Measurements from ENCODE around the gene PREX1.

The PREX1 gene

GRCh38 chr20:48766205-48766604 is 61.6 kb downstream of the PREX1 start:
- Histone ChIP-seq H3K9ac (ENCODE audit: low read depth, low read length, poor library complexity) (no peak overlapping the region), H2BK5ac (ENCODE audit: low read length) (no peak overlapping the region), H3K18ac (ENCODE audit: low read length) (no peak overlapping the region), H3K9me3 (replicated peaks in 1 of 2; ENCODE audit: control insufficient read depth in 2 of 2, insufficient read depth in 1 of 2, low read depth in 1 of 2, low read length in 2 of 2) (peaks cover 5 to 31% of the 10 kb centered on the region in 2 donors), H4K91ac (ENCODE audit: low read depth, low read length, poor library complexity) (peak overlapping the region; percentile 70), H2BK12ac (ENCODE audit: low read length) (no peak overlapping the region), H3K4ac (ENCODE audit: low read length) (no peak overlapping the region), H3K4me2 (ENCODE audit: insufficient read depth, low read length, poor library complexity, severe bottlenecking) (no peak overlapping the region), H2BK120ac (ENCODE audit: low read depth, low read length) (no peak overlapping the region), H2AFZ (ENCODE audit: low read length) (no peak overlapping the region), H3K36me3 (replicated peaks in 1 of 2; ENCODE audit: control insufficient read depth in 2 of 2, insufficient read depth in 2 of 2, low read length in 2 of 2) (peaks cover 0 to 36% of the 10 kb centered on the region in 2 donors), H3K4me3 (ENCODE audit: low read length in 2 of 2) (no peak overlapping the region), H2AK5ac (ENCODE audit: low read depth, low read length) (peak overlapping the region; percentile 40), H3K14ac (ENCODE audit: low read length) (no peak overlapping the region), H3K4me1 (ENCODE audit: control insufficient read depth in 2 of 2, insufficient read depth in 1 of 2, low read depth in 1 of 2, low read length in 2 of 2) (peaks cover 23 to 30% of the 10 kb centered on the region in 2 donors), H4K8ac (ENCODE audit: low read depth, low read length) (no peak overlapping the region), H3K23ac (ENCODE audit: low read depth, low read length, poor library complexity) (no peak overlapping the region), H3K27me3 (ENCODE audit: control insufficient read depth in 3 of 3, insufficient read depth in 3 of 3, low read depth in 1 of 3, low read length in 3 of 3) (no peaks in the 10 kb centered on the region), H3K79me1 (ENCODE audit: low read depth, low read length) (peaks cover 3% of the 10 kb centered on the region), H2BK15ac (ENCODE audit: low read length) (peak overlapping the region; percentile 43), H3K27ac (replicated peaks; ENCODE audit: low read length) (no peak overlapping the region)
- WGBS, 2 donors (ENCODE audit: extremely low coverage in 2 of 2, insufficient read length in 2 of 2, insufficient replicate concordance in 1 of 2) = no CpG with 5 or more reads among the region's 7 CpGs
- no peak for DNase-seq (ENCODE audit: low spot score)

DNA sequence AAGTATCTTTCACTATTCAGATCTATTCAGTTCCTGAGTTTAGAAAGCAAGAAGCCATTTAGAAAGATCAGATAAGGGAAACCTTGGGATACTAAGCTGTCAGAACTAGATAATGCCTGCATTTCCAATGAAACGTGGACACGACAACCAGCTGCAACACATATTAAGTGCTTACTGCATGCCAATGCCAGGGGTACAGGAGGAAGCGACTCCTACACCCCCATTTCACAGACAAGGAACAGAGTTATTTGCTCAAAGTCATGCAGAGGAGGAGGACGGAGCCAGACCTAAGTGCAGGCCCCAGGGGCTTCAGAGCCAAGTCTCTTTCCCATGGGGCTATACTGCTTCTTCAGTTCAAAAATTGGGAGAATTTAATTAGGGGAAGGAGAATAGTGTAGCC is 62.4 kb downstream of the PREX1 start:
- peaks cover 0 to 28% of the 10 kb centered on the region in 2 donors for H3K36me3 ChIP-seq (replicated peaks in 1 of 2; ENCODE audit: control insufficient read depth in 2 of 2, insufficient read depth in 2 of 2, low read length in 2 of 2)

DNA sequence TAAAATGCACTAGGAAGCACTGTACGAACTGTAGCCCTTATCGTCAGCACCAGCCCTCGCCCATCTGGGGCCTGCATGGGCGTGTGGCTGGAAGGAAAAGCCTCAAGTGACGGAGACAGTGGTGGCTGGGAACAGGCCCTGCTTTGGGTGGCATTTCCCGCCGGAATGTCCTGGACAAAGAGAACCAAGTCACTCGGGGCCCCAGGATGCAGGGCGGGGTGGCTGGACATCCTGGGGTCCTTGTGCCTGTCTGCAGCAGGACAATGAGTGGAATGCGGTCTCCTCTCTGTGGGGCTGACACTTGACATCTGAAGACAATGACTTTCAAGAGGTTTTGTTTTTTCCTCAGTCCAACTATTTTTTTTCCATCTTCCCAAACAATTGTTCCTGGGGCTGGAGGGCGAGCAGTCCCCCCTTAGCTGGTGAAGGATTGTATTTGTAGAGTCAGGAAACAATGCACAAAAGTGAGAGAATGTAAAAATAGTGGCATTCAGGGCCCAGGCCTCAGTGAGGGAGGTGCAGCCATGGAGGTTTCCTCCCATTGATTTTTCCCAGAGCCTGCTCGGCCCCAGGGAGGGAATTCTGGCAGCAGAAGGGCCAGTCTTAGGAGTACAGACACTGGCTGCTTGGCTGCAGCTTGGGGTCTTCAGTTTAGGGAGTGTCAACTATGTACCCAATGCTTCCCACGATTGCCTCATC is 64.4 kb downstream of the PREX1 start:
- H3K4me1 ChIP-seq (ENCODE audit: control insufficient read depth in 2 of 2, insufficient read depth in 1 of 2, low read depth in 1 of 2, low read length in 2 of 2) = peaks cover 16 to 25% of the 10 kb centered on the region in 2 donors
- H2BK120ac ChIP-seq (ENCODE audit: low read depth, low read length) = no peak overlapping the region
- no peak overlapping the region for H2BK12ac ChIP-seq (ENCODE audit: low read length)
- H3K36me3 ChIP-seq (replicated peaks in 1 of 2; ENCODE audit: control insufficient read depth in 2 of 2, insufficient read depth in 2 of 2, low read length in 2 of 2) = peaks cover 0 to 29% of the 10 kb centered on the region in 2 donors
- no peak overlapping the region for H2AK5ac ChIP-seq (ENCODE audit: low read depth, low read length)
- H3K18ac ChIP-seq (ENCODE audit: low read length) = peak overlapping the region; percentile 33
- H3K23ac ChIP-seq (ENCODE audit: low read depth, low read length, poor library complexity) = no peak overlapping the region
- H3K9me3 ChIP-seq (replicated peaks in 1 of 2; ENCODE audit: control insufficient read depth in 2 of 2, insufficient read depth in 1 of 2, low read depth in 1 of 2, low read length in 2 of 2) = peaks cover 5 to 31% of the 10 kb centered on the region in 2 donors
- H3K9ac ChIP-seq (ENCODE audit: low read depth, low read length, poor library complexity) = no peak overlapping the region
- H2BK15ac ChIP-seq (ENCODE audit: low read length) = no peak overlapping the region
- H4K8ac ChIP-seq (ENCODE audit: low read depth, low read length) = no peak overlapping the region
- peak overlapping the region; percentile 40 for H3K27ac ChIP-seq (replicated peaks; ENCODE audit: low read length)
- no peaks in the 10 kb centered on the region for H3K27me3 ChIP-seq (ENCODE audit: control insufficient read depth in 3 of 3, insufficient read depth in 3 of 3, low read depth in 1 of 3, low read length in 3 of 3)
- no peak overlapping the region for H4K91ac ChIP-seq (ENCODE audit: low read depth, low read length, poor library complexity)
- peaks cover 3% of the 10 kb centered on the region for H3K79me1 ChIP-seq (ENCODE audit: low read depth, low read length)
- WGBS, 2 donors (ENCODE audit: extremely low coverage in 2 of 2, insufficient read length in 2 of 2, insufficient replicate concordance in 1 of 2) = no CpG with 5 or more reads among the region's 13 CpGs
- peak overlapping the region; percentile 4 for H2BK5ac ChIP-seq (ENCODE audit: low read length)
- no peak overlapping the region for H3K4me3 ChIP-seq (ENCODE audit: low read length in 2 of 2)
- H3K14ac ChIP-seq (ENCODE audit: low read length) = no peak overlapping the region
- no peak overlapping the region for H3K4me2 ChIP-seq (ENCODE audit: insufficient read depth, low read length, poor library complexity, severe bottlenecking)
- H3K4ac ChIP-seq (ENCODE audit: low read length) = no peak overlapping the region
- peak overlapping the region; percentile 32 for H2AFZ ChIP-seq (ENCODE audit: low read length)
- DNase-seq (ENCODE audit: low spot score) = peak; percentile 48

More for the DNA sequence above, 62.4 kb downstream of the PREX1 start:
- peaks cover 23 to 34% of the 10 kb centered on the region in 2 donors for H3K4me1 ChIP-seq (ENCODE audit: control insufficient read depth in 2 of 2, insufficient read depth in 1 of 2, low read depth in 1 of 2, low read length in 2 of 2)
- no peak overlapping the region for H3K18ac ChIP-seq (ENCODE audit: low read length)
- no peak overlapping the region for H2BK15ac ChIP-seq (ENCODE audit: low read length)
- H2AFZ ChIP-seq (ENCODE audit: low read length) = no peak overlapping the region
- H4K91ac ChIP-seq (ENCODE audit: low read depth, low read length, poor library complexity) = no peak overlapping the region
- DNase-seq (ENCODE audit: low spot score) = no peak
- H4K8ac ChIP-seq (ENCODE audit: low read depth, low read length) = no peak overlapping the region
- no peak overlapping the region for H2BK120ac ChIP-seq (ENCODE audit: low read depth, low read length)
- no peak overlapping the region for H2BK12ac ChIP-seq (ENCODE audit: low read length)
- H3K14ac ChIP-seq (ENCODE audit: low read length) = no peak overlapping the region
- H3K27ac ChIP-seq (replicated peaks; ENCODE audit: low read length) = no peak overlapping the region
- no peaks in the 10 kb centered on the region for H3K27me3 ChIP-seq (ENCODE audit: control insufficient read depth in 3 of 3, insufficient read depth in 3 of 3, low read depth in 1 of 3, low read length in 3 of 3)
- no peak overlapping the region for H3K23ac ChIP-seq (ENCODE audit: low read depth, low read length, poor library complexity)
- no peak overlapping the region for H3K4me3 ChIP-seq (ENCODE audit: low read length in 2 of 2)
- no peak overlapping the region for H3K9ac ChIP-seq (ENCODE audit: low read depth, low read length, poor library complexity)
- peaks cover 3% of the 10 kb centered on the region for H3K79me1 ChIP-seq (ENCODE audit: low read depth, low read length)
- no peak overlapping the region for H2BK5ac ChIP-seq (ENCODE audit: low read length)
- peaks cover 5 to 31% of the 10 kb centered on the region in 2 donors for H3K9me3 ChIP-seq (replicated peaks in 1 of 2; ENCODE audit: control insufficient read depth in 2 of 2, insufficient read depth in 1 of 2, low read depth in 1 of 2, low read length in 2 of 2)
- no peak overlapping the region for H3K4ac ChIP-seq (ENCODE audit: low read length)
- H3K4me2 ChIP-seq (ENCODE audit: insufficient read depth, low read length, poor library complexity, severe bottlenecking) = no peak overlapping the region
- no peak overlapping the region for H2AK5ac ChIP-seq (ENCODE audit: low read depth, low read length)
- WGBS, 2 donors (ENCODE audit: extremely low coverage in 2 of 2, insufficient read length in 2 of 2, insufficient replicate concordance in 1 of 2) = no CpG with 5 or more reads among the region's 4 CpGs

GRCh38 chr20:48761874-48762273 is 65.9 kb downstream of the PREX1 start:
- no peak overlapping the region for H2BK15ac ChIP-seq (ENCODE audit: low read length)
- peaks cover 5 to 26% of the 10 kb centered on the region in 2 donors for H3K9me3 ChIP-seq (replicated peaks in 1 of 2; ENCODE audit: control insufficient read depth in 2 of 2, insufficient read depth in 1 of 2, low read depth in 1 of 2, low read length in 2 of 2)
- H3K23ac ChIP-seq (ENCODE audit: low read depth, low read length, poor library complexity) = no peak overlapping the region
- H3K18ac ChIP-seq (ENCODE audit: low read length) = no peak overlapping the region
- H2AFZ ChIP-seq (ENCODE audit: low read length) = no peak overlapping the region
- WGBS, 2 donors (ENCODE audit: extremely low coverage in 2 of 2, insufficient read length in 2 of 2, insufficient replicate concordance in 1 of 2) = no CpG with 5 or more reads among the region's 3 CpGs
- H2BK12ac ChIP-seq (ENCODE audit: low read length) = no peak overlapping the region
- H3K4me1 ChIP-seq (ENCODE audit: control insufficient read depth in 2 of 2, insufficient read depth in 1 of 2, low read depth in 1 of 2, low read length in 2 of 2) = peaks cover 16 to 25% of the 10 kb centered on the region in 2 donors
- H3K9ac ChIP-seq (ENCODE audit: low read depth, low read length, poor library complexity) = no peak overlapping the region
- H3K4ac ChIP-seq (ENCODE audit: low read length) = no peak overlapping the region
- no peak overlapping the region for H4K8ac ChIP-seq (ENCODE audit: low read depth, low read length)
- H3K14ac ChIP-seq (ENCODE audit: low read length) = no peak overlapping the region
- H3K36me3 ChIP-seq (replicated peaks in 1 of 2; ENCODE audit: control insufficient read depth in 2 of 2, insufficient read depth in 2 of 2, low read length in 2 of 2) = peaks cover 0 to 29% of the 10 kb centered on the region in 2 donors
- H3K4me2 ChIP-seq (ENCODE audit: insufficient read depth, low read length, poor library complexity, severe bottlenecking) = no peak overlapping the region
- H3K79me1 ChIP-seq (ENCODE audit: low read depth, low read length) = no peaks in the 10 kb centered on the region
- no peak overlapping the region for H2BK120ac ChIP-seq (ENCODE audit: low read depth, low read length)
- H3K4me3 ChIP-seq (ENCODE audit: low read length in 2 of 2) = no peak overlapping the region
- no peak overlapping the region for H2AK5ac ChIP-seq (ENCODE audit: low read depth, low read length)
- no peaks in the 10 kb centered on the region for H3K27me3 ChIP-seq (ENCODE audit: control insufficient read depth in 3 of 3, insufficient read depth in 3 of 3, low read depth in 1 of 3, low read length in 3 of 3)
- no peak overlapping the region for H4K91ac ChIP-seq (ENCODE audit: low read depth, low read length, poor library complexity)
- no peak overlapping the region for H2BK5ac ChIP-seq (ENCODE audit: low read length)
- DNase-seq (ENCODE audit: low spot score) = no peak
- no peak overlapping the region for H3K27ac ChIP-seq (replicated peaks; ENCODE audit: low read length)
